ENCODE measurements around the gene NRG3. TPM values are rescaled to one million over a fixed set of nuclear protein-coding genes. Genes with fewer than 3 reads are reported as not detected.

Gene NRG3
- total and polyA plus RNA-seq, 3 donors from 2014 or later, result 2.7 to 3.9 (median 2.7) TPM

GRCh38 chr10:82924711-82925110, 1049.7 kb downstream of the NRG3 start:
- no peaks in the 10 kb centered on the region for H3K36me3 ChIP-seq (ENCODE audit: low read depth, missing control alignments)
- no peak for DNase-seq
- H3K27me3 ChIP-seq, result no peaks in the 10 kb centered on the region
- no peaks in the 10 kb centered on the region for H3K9me3 ChIP-seq
- H3K27ac ChIP-seq, result no peak overlapping the region
- WGBS, 2 donors, result 82 to 87% methylated on average over 1 of the region's 1 CpG
- no peak overlapping the region for H3K4me3 ChIP-seq
- intact Hi-C loops (cut with DNase I; ENCODE audit: low total_unique reads), result no loop called here
- no peaks in the 10 kb centered on the region for H3K4me1 ChIP-seq
- no peak for TF ChIP-seq POLR2A (IDR thresholded peaks at IDR 0.05)
- TF ChIP-seq CTCF (IDR thresholded peaks at IDR 0.05), result no peak

GRCh38 chr10:82925547-82925946, 1050.6 kb downstream of the NRG3 start:
- intact Hi-C loops (cut with DNase I; ENCODE audit: low total_unique reads), result no loop called here
- WGBS, 2 donors, result 85 to 94% methylated on average over 3 of the region's 3 CpGs
- H3K9me3 ChIP-seq, result no peaks in the 10 kb centered on the region

GRCh38 chr10:82932451-82932850, 1057.5 kb downstream of the NRG3 start:
- Histone ChIP-seq H3K4me3 (no peak overlapping the region), H3K9me3 (no peaks in the 10 kb centered on the region), H3K36me3 (ENCODE audit: low read depth, missing control alignments) (no peaks in the 10 kb centered on the region), H3K4me1 (no peaks in the 10 kb centered on the region), H3K27me3 (no peaks in the 10 kb centered on the region), H3K27ac (no peak overlapping the region)
- intact Hi-C loops (cut with DNase I; ENCODE audit: low total_unique reads), result no loop called here
- WGBS, 2 donors, result 40 to 56% methylated on average over 3 of the region's 3 CpGs
- DNase-seq, result no peak
- TF ChIP-seq CTCF (IDR thresholded peaks at IDR 0.05) (no peak), POLR2A (IDR thresholded peaks at IDR 0.05) (no peak)

More at GRCh38 chr10:82925547-82925946, 1050.6 kb downstream of the NRG3 start:
- H3K27ac ChIP-seq, result no peak overlapping the region
- DNase-seq, result no peak
- TF ChIP-seq POLR2A (IDR thresholded peaks at IDR 0.05) (no peak), CTCF (IDR thresholded peaks at IDR 0.05) (no peak)
- H3K4me1 ChIP-seq, result no peaks in the 10 kb centered on the region
- H3K27me3 ChIP-seq, result no peaks in the 10 kb centered on the region
- no peaks in the 10 kb centered on the region for H3K36me3 ChIP-seq (ENCODE audit: low read depth, missing control alignments)
- no peak overlapping the region for H3K4me3 ChIP-seq

- no peak for DNase-seq
- intact Hi-C loops (cut with DNase I; ENCODE audit: low total_unique reads), result no loop called here
- no peaks in the 10 kb centered on the region for H3K27me3 ChIP-seq
- no peak overlapping the region for H3K27ac ChIP-seq
- H3K4me3 ChIP-seq, result no peak overlapping the region
- 81 to 87% methylated on average over 2 of the region's 2 CpGs for WGBS, 2 donors
- no peaks in the 10 kb centered on the region for H3K4me1 ChIP-seq
- no peaks in the 10 kb centered on the region for H3K36me3 ChIP-seq (ENCODE audit: low read depth, missing control alignments)
- no peaks in the 10 kb centered on the region for H3K9me3 ChIP-seq
- no peak for TF ChIP-seq POLR2A (IDR thresholded peaks at IDR 0.05)
- no peak for TF ChIP-seq CTCF (IDR thresholded peaks at IDR 0.05)
Observed at GRCh38 chr10:82934429-82934828, 1059.4 kb downstream of the NRG3 start.

GRCh38 chr10:82934947-82935346, 1060.0 kb downstream of the NRG3 start:
- intact Hi-C loops (cut with DNase I; ENCODE audit: low total_unique reads), result no loop called here
- Histone ChIP-seq H3K4me1 (no peaks in the 10 kb centered on the region), H3K4me3 (no peak overlapping the region), H3K27ac (no peak overlapping the region), H3K36me3 (ENCODE audit: low read depth, missing control alignments) (no peaks in the 10 kb centered on the region), H3K9me3 (no peaks in the 10 kb centered on the region), H3K27me3 (no peaks in the 10 kb centered on the region)
- no peak for DNase-seq
- 80 to 83% methylated on average over 2 of the region's 2 CpGs for WGBS, 2 donors
- TF ChIP-seq CTCF (IDR thresholded peaks at IDR 0.05) (no peak), POLR2A (IDR thresholded peaks at IDR 0.05) (no peak)

Data from testis (tissue), 3 donors.